H9 (cell line): ENCODE measurements around the gene EEF1A2. TPM values are rescaled to one million over a fixed set of nuclear protein-coding genes. Genes with fewer than 3 reads are reported as not detected.

Experiments
- DNase-seq: peaks from one replicate; pipeline ENCODE4 v3.0.0-alpha.2; 2017
- H2AFZ ChIP-seq: one replicate; pipeline ENCODE4 v1.6.1; 2013; ENCODE audit warnings: mild to moderate bottlenecking, low read length, control low read depth, moderate library complexity
- H2AK5ac ChIP-seq: 2 replicates; pipeline ENCODE4 v1.6.1; 2013; ENCODE audit warnings: low read length, control low read depth, mixed read lengths; ENCODE audit not compliant: insufficient read length
- H2BK120ac ChIP-seq: one replicate; pipeline ENCODE4 v1.6.1; 2013; ENCODE audit warnings: low read depth, mild to moderate bottlenecking, low read length, control low read depth, inconsistent platforms; ENCODE audit not compliant: poor library complexity, severe bottlenecking
- H2BK12ac ChIP-seq: 2 replicates; pipeline ENCODE4 v1.6.1; 2013; ENCODE audit warnings: low read length, control low read depth, mixed read lengths, low read depth; ENCODE audit not compliant: insufficient read length
- H2BK15ac ChIP-seq: 2 replicates; pipeline ENCODE4 v1.6.1; 2013; ENCODE audit warnings: low read depth, low read length, control low read depth
- H2BK20ac ChIP-seq: one replicate; pipeline ENCODE4 v1.6.1; 2013; ENCODE audit warnings: low read depth, mild to moderate bottlenecking, low read length, control low read depth, inconsistent platforms; ENCODE audit not compliant: poor library complexity, severe bottlenecking
- H2BK5ac ChIP-seq: 2 replicates; pipeline ENCODE4 v1.6.1; 2013; ENCODE audit warnings: low read length, control low read depth, mixed read lengths; ENCODE audit not compliant: insufficient read length
- H3K14ac ChIP-seq: 2 replicates; pipeline ENCODE4 v1.6.1; 2013; ENCODE audit warnings: low read length, control low read depth; ENCODE audit not compliant: insufficient read depth
- H3K18ac ChIP-seq: 2 replicates; pipeline ENCODE4 v1.6.1; 2013; ENCODE audit warnings: low read depth, mild to moderate bottlenecking, mixed read lengths, low read length, control low read depth; ENCODE audit not compliant: insufficient read length
- H3K23ac ChIP-seq: 2 replicates; pipeline ENCODE4 v1.6.1; 2013; ENCODE audit warnings: low read length, control low read depth, mixed read lengths, low read depth; ENCODE audit not compliant: insufficient read length
- H3K23me2 ChIP-seq: 2 replicates; pipeline ENCODE4 v1.6.1; 2013; ENCODE audit warnings: low read depth, mild to moderate bottlenecking, mixed read lengths, low read length, control low read depth; ENCODE audit not compliant: insufficient read length, poor library complexity, severe bottlenecking
- H3K27ac ChIP-seq: 2 replicates; pipeline ENCODE4 v1.5.1; 2013; ENCODE audit warnings: low read length, control low read depth, mixed read lengths, low read depth; ENCODE audit not compliant: insufficient read length
- H3K27me3 ChIP-seq: 2 replicates; pipeline ENCODE4 v1.6.1; 2013; ENCODE audit warnings: low read length, control low read depth, inconsistent platforms; ENCODE audit not compliant: insufficient read depth
- H3K4ac ChIP-seq: 2 replicates; pipeline ENCODE4 v1.6.1; 2013; ENCODE audit warnings: low read depth, mild to moderate bottlenecking, control low read depth, inconsistent platforms, low read length, moderate library complexity
- H3K4me1 ChIP-seq: 2 replicates; pipeline ENCODE4 v1.6.1; 2013; ENCODE audit warnings: low read length, control low read depth, inconsistent platforms; ENCODE audit not compliant: insufficient read depth
- H3K4me2 ChIP-seq: 2 replicates; pipeline ENCODE4 v1.6.1; 2013; ENCODE audit warnings: low read length, control low read depth, mixed read lengths; ENCODE audit not compliant: insufficient read length, insufficient read depth
- H3K56ac ChIP-seq: 2 replicates; pipeline ENCODE4 v1.6.1; 2013; ENCODE audit warnings: low read depth, mild to moderate bottlenecking, mixed read lengths, low read length, control low read depth; ENCODE audit not compliant: insufficient read length
- H3K79me1 ChIP-seq: 2 replicates; pipeline ENCODE4 v1.6.1; 2013; ENCODE audit warnings: low read depth, mild to moderate bottlenecking, moderate library complexity, low read length, control low read depth, inconsistent platforms; ENCODE audit not compliant: insufficient read depth, poor library complexity, severe bottlenecking
- H3K79me2 ChIP-seq: 2 replicates; pipeline ENCODE4 v1.6.1; 2013; ENCODE audit warnings: low read length, control low read depth, inconsistent platforms; ENCODE audit not compliant: insufficient read depth
- H3K9ac ChIP-seq: 2 replicates; pipeline ENCODE4 v1.6.1; 2013; ENCODE audit warnings: low read length, control low read depth, mixed read lengths; ENCODE audit not compliant: insufficient read length; ENCODE audit errors: extremely low read depth
- H3K9me3 ChIP-seq: one replicate; pipeline ENCODE4 v1.6.1; 2013; ENCODE audit warnings: low read depth, low read length, inconsistent platforms; ENCODE audit not compliant: control insufficient read depth
- H3T11ph ChIP-seq: one replicate; pipeline ENCODE4 v1.6.1; 2013; ENCODE audit warnings: mild to moderate bottlenecking, low read length, control low read depth, inconsistent platforms
- H4K20me1 ChIP-seq: one replicate; pipeline ENCODE4 v1.6.1; 2013; ENCODE audit not compliant: control insufficient read depth, insufficient read length, insufficient read depth
- H4K5ac ChIP-seq: 2 replicates; pipeline ENCODE4 v1.6.1; 2013; ENCODE audit warnings: low read depth, mild to moderate bottlenecking, mixed read lengths, low read length, control low read depth; ENCODE audit not compliant: insufficient read length
- H4K8ac ChIP-seq: replicated peaks from 2 replicates; pipeline ENCODE4 v1.6.1; 2013; ENCODE audit warnings: low read length, control low read depth, mixed read lengths, low read depth; ENCODE audit not compliant: insufficient read length
- H4K91ac ChIP-seq: 2 replicates; pipeline ENCODE4 v1.6.1; 2013; ENCODE audit warnings: low read depth, mild to moderate bottlenecking, moderate library complexity, mixed read lengths, low read length, control low read depth; ENCODE audit not compliant: insufficient read length
- H3K27ac Mint-ChIP-seq, 3 experiments: 2 replicates in 2 of 3; 3 replicates in 1 of 3; pipeline ENCODE4 v1.8.0; 2020 to 2021; ENCODE audit warnings: mixed read lengths in 3 of 3, mild to moderate bottlenecking in 1 of 3, moderate library complexity in 1 of 3
- H3K27me3 Mint-ChIP-seq: 2 replicates; pipeline ENCODE4 v1.8.0; 2021; ENCODE audit warnings: low read depth, mild to moderate bottlenecking, moderate library complexity, mixed read lengths
- H3K36me3 Mint-ChIP-seq, 3 experiments: 2 replicates in 2 of 3; 3 replicates in 1 of 3; pipeline ENCODE4 v1.8.0; 2020 to 2021; ENCODE audit warnings: low read depth in 3 of 3, mixed read lengths in 3 of 3; ENCODE audit not compliant: insufficient read depth in 1 of 3
- H3K4me1 Mint-ChIP-seq, 2 experiments: 2 replicates each; pipeline ENCODE4 v1.8.0; 2020; ENCODE audit warnings: mixed read lengths in 2 of 2
- H3K4me3 Mint-ChIP-seq, 2 experiments: 2 replicates in 1 of 2; 3 replicates in 1 of 2; pipeline ENCODE4 v1.8.0; 2020 to 2021; ENCODE audit warnings: mild to moderate bottlenecking in 2 of 2, mixed read lengths in 2 of 2, moderate library complexity in 1 of 2
- H3K9me3 Mint-ChIP-seq, 2 experiments: 2 replicates in 1 of 2; 3 replicates in 1 of 2; pipeline ENCODE4 v1.8.0; 2020; ENCODE audit warnings: mild to moderate bottlenecking in 2 of 2, mixed read lengths in 2 of 2, moderate library complexity in 1 of 2
- WGBS: extraction: QIAGEN DNeasy Blood & Tissue Kit; methylation state at CpG from one replicate; pipeline ENCODE4 v1.1.7; 2013; ENCODE audit warnings: missing lambda C conversion rate, low lambda C conversion rate, mixed read lengths; ENCODE audit not compliant: insufficient read length; ENCODE audit errors: extremely low coverage; 5-methylcytosine and 5-hydroxymethylcytosine counted together
- total RNA-seq: library from RNA; stranded (reverse); gene quantifications from 2 replicates; pipeline ENCODE4 v1.2.1, GENCODE V29; 2021
- TF ChIP-seq, protein P1 (sequence below): fragments of 200-600 bp; sonication (generic); conservative IDR thresholded peaks from 3 replicates; pipeline ENCODE4 v1.8.0; 2021; ENCODE audit warnings: antibody characterized with exemption, mild to moderate bottlenecking

EEF1A2 gene
- total RNA-seq, 1 experiment from 2014 or later = 27.4 TPM

DNA sequence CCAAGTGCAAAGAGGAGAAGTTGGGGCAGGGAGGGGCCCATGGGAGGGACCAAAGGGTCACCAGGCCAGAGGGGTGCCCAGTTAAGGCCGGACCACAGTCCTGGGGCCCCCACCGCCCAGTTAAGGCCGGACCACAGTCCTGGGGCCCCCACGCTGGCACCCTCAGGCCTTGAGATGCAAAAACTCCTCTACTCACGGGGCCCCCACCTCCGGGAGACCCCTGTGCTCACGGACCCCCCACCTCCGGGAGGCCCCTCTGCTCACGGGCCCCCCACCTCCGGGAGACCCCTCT is 43.4 kb downstream of the EEF1A2 start:
- TF ChIP-seq, protein P1, sequence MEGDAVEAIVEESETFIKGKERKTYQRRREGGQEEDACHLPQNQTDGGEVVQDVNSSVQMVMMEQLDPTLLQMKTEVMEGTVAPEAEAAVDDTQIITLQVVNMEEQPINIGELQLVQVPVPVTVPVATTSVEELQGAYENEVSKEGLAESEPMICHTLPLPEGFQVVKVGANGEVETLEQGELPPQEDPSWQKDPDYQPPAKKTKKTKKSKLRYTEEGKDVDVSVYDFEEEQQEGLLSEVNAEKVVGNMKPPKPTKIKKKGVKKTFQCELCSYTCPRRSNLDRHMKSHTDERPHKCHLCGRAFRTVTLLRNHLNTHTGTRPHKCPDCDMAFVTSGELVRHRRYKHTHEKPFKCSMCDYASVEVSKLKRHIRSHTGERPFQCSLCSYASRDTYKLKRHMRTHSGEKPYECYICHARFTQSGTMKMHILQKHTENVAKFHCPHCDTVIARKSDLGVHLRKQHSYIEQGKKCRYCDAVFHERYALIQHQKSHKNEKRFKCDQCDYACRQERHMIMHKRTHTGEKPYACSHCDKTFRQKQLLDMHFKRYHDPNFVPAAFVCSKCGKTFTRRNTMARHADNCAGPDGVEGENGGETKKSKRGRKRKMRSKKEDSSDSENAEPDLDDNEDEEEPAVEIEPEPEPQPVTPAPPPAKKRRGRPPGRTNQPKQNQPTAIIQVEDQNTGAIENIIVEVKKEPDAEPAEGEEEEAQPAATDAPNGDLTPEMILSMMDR = no peak
- no peaks in the 10 kb centered on the region for H3K27me3 ChIP-seq

More for the DNA sequence above, 43.4 kb downstream of the EEF1A2 start:
- Histone ChIP-seq H3K4ac (no peak overlapping the region), H2AK5ac (no peak overlapping the region), H3K4me2 (no peak overlapping the region), H3K23ac (no peak overlapping the region), H3T11ph (no peak overlapping the region), H3K23me2 (no peaks in the 10 kb centered on the region), H3K18ac (no peak overlapping the region), H3K9me3 (no peaks in the 10 kb centered on the region), H3K27ac (no peak overlapping the region), H2BK20ac (no peak overlapping the region), H4K5ac (no peak overlapping the region), H3K79me2 (no peaks in the 10 kb centered on the region; the same call in 1 of the 2 replicates), H3K4me1 (no peaks in the 10 kb centered on the region; the same call in 1 of the 2 replicates), H4K8ac (no peak overlapping the region), H2BK12ac (no peak overlapping the region), H3K9ac (no peak overlapping the region), H4K20me1 (no peaks in the 10 kb centered on the region), H2BK120ac (no peak overlapping the region), H3K56ac (no peak overlapping the region), H2BK15ac (no peak overlapping the region), H3K14ac (no peak overlapping the region), H2AFZ (no peak overlapping the region), H4K91ac (no peak overlapping the region), H2BK5ac (no peak overlapping the region), H3K79me1 (peaks cover 3% of the 10 kb centered on the region)
- H3K4me3 Mint-ChIP-seq = no peak overlapping the region; a peak in 1 of 5 replicates
- H3K9me3 Mint-ChIP-seq = no peaks in the 10 kb centered on the region
- no peak for DNase-seq
- WGBS = no CpG with 5 or more reads among the region's 10 CpGs
- peaks cover 19 to 41% of the 10 kb centered on the region in 2 experiments for H3K4me1 Mint-ChIP-seq
- H3K27ac Mint-ChIP-seq = no peak overlapping the region; a peak in 1 of 7 replicates
- peaks cover 0 to 14% (median 1%) of the 10 kb centered on the region in 3 experiments; a peak in 3 of 7 replicates for H3K36me3 Mint-ChIP-seq
- no peaks in the 10 kb centered on the region for H3K27me3 Mint-ChIP-seq
